HEK293T (cell line): ENCODE measurements around the gene SEMA6B.

Source experiments
- ARNT ChIP-seq: fragments of 450-650 bp; IDR thresholded peaks from 2 replicates; pipeline ENCODE4 v1.6.1; 2017; ENCODE audit warnings: mild to moderate bottlenecking
- BHLHE40 ChIP-seq: fragments of 450-650 bp; IDR thresholded peaks from 2 replicates; pipeline ENCODE4 v1.6.1; 2016; ENCODE audit warnings: mild to moderate bottlenecking, moderate library complexity, borderline replicate concordance
- CTBP1 ChIP-seq: fragments of 450-650 bp; IDR thresholded peaks from 2 replicates; pipeline ENCODE4 v1.6.1; 2016; ENCODE audit warnings: borderline replicate concordance
- FOXA1 ChIP-seq: fragments of 450-650 bp; IDR thresholded peaks from 2 replicates; pipeline ENCODE4 v1.6.1; 2016; ENCODE audit warnings: mild to moderate bottlenecking
- FOXK2 ChIP-seq: fragments of 450-650 bp; IDR thresholded peaks from 2 replicates; pipeline ENCODE4 v1.6.1; 2016; ENCODE audit warnings: mild to moderate bottlenecking
- FOXM1 ChIP-seq: fragments of 450-650 bp; IDR thresholded peaks from 2 replicates; pipeline ENCODE4 v1.6.1; 2017; ENCODE audit warnings: mild to moderate bottlenecking, borderline replicate concordance
- HDGF ChIP-seq: fragments of 450-650 bp; IDR thresholded peaks from 2 replicates; pipeline ENCODE4 v1.6.1; 2017; ENCODE audit warnings: antibody characterized with exemption, borderline replicate concordance
- L3MBTL2 ChIP-seq: fragments of 450-650 bp; conservative IDR thresholded peaks from 2 replicates; pipeline ENCODE4 v1.6.1; 2016; ENCODE audit warnings: mild to moderate bottlenecking
- NFRKB ChIP-seq: fragments of 450-650 bp; IDR thresholded peaks from 2 replicates; pipeline ENCODE4 v1.6.1; 2016; ENCODE audit warnings: mild to moderate bottlenecking, moderate library complexity
- SP1 ChIP-seq: fragments of 450-650 bp; IDR thresholded peaks from 2 replicates; pipeline ENCODE4 v1.6.1; 2017
- SUZ12 ChIP-seq: fragments of 450-650 bp; IDR thresholded peaks from 2 replicates; pipeline ENCODE4 v1.6.1; 2016; ENCODE audit warnings: mild to moderate bottlenecking
- TARDBP ChIP-seq: fragments of 450-650 bp; IDR thresholded peaks from 2 replicates; pipeline ENCODE4 v1.6.1; 2016
- ZNF384 ChIP-seq: fragments of 450-650 bp; IDR thresholded peaks from 2 replicates; pipeline ENCODE4 v1.6.1; 2016
- TF ChIP-seq, protein P1 (sequence below): fragments of 450-650 bp; IDR thresholded peaks from 2 replicates; pipeline ENCODE4 v1.6.1; 2016

DNA sequence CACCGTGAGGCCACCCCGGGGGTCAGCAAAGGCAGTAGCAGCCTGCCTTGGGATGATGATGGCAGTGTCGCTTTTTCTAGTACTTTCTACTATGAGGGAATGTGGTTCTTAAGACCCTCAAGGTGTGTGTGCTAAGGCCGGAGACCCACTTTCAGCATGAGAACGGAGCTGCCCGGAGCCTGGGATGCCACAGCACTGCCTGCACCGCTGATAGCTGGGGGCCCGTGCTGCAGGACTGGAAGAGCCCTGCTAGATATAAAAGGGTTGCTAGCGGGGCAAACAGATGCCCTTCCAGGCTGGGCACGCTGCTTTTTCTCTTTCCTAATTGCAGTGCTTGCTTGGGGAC, 55.7 kb downstream of the SEMA6B start:
- no peak for TF ChIP-seq FOXK2
- TF ChIP-seq, protein P1, sequence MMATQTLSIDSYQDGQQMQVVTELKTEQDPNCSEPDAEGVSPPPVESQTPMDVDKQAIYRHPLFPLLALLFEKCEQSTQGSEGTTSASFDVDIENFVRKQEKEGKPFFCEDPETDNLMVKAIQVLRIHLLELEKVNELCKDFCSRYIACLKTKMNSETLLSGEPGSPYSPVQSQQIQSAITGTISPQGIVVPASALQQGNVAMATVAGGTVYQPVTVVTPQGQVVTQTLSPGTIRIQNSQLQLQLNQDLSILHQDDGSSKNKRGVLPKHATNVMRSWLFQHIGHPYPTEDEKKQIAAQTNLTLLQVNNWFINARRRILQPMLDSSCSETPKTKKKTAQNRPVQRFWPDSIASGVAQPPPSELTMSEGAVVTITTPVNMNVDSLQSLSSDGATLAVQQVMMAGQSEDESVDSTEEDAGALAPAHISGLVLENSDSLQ = no peak
- no peak for TF ChIP-seq ARNT
- TF ChIP-seq BHLHE40 = no peak
- no peak for TF ChIP-seq FOXM1
- no peak for TF ChIP-seq ZNF384
- no peak for TF ChIP-seq SP1
- no peak for TF ChIP-seq HDGF
- no peak for TF ChIP-seq SUZ12
- no peak for TF ChIP-seq TARDBP
- TF ChIP-seq NFRKB = no peak
- no peak for TF ChIP-seq FOXA1
- TF ChIP-seq L3MBTL2 = no peak
- TF ChIP-seq CTBP1 = no peak
